ENCODE results near the gene CCL4.

GRCh38 chr17:36130346-36130745 is 26.7 kb downstream of the CCL4 start:
- no peak for TF ChIP-seq CTCF (IDR thresholded peaks at IDR 0.05)
- no peak for TF ChIP-seq EP300 (IDR thresholded peaks at IDR 0.05; ENCODE audit: low read depth)
